Activated B cell treated with CpG ODN at 0.5 μM for 24 hours (primary cell): Measurements from ENCODE around the gene FIS1. TPM values are rescaled to one million over a fixed set of nuclear protein-coding genes. Genes with fewer than 3 reads are reported as not detected.

Source experiments
- ATAC-seq: fragments of 200-7000 bp; cut with Tn5 transposase; one replicate; pipeline ENCODE4 v1.10.0; 2021; ENCODE audit warnings: low read depth, mild to moderate bottlenecking, moderate library complexity
- CTCF ChIA-PET: fragments of 350-600 bp; sonication (Branson Sonifier 250); formaldehyde crosslinking; loops from one replicate; lab custom pipeline; 2021; ENCODE audit warnings: antibody characterized with exemption; lab: Charles Lee
- POLR2A ChIA-PET: fragments of 350-600 bp; sonication (Branson Sonifier 250); formaldehyde crosslinking; loops from one replicate; lab custom pipeline; 2021; ENCODE audit warnings: antibody characterized with exemption; lab: Charles Lee
- DNase-seq: peaks from one replicate; pipeline ENCODE4 v3.0.0; 2022
- H3K27ac Mint-ChIP-seq: one replicate; pipeline ENCODE4 v1.8.0; 2020; ENCODE audit warnings: mixed read lengths
- H3K27me3 Mint-ChIP-seq: one replicate; pipeline ENCODE4 v1.8.0; 2021; ENCODE audit warnings: mixed read lengths
- H3K36me3 Mint-ChIP-seq: one replicate; pipeline ENCODE4 v1.8.0; 2021; ENCODE audit warnings: low read depth, mixed read lengths
- H3K4me1 Mint-ChIP-seq: one replicate; pipeline ENCODE4 v1.8.0; 2021; ENCODE audit warnings: mixed read lengths
- H3K4me3 Mint-ChIP-seq: one replicate; pipeline ENCODE4 v1.8.0; 2020; ENCODE audit warnings: mild to moderate bottlenecking, mixed read lengths
- H3K9me3 Mint-ChIP-seq: one replicate; pipeline ENCODE4 v1.8.0; 2020; ENCODE audit warnings: mixed read lengths
- CTCF ChIP-seq: fragments of 200-600 bp; IDR thresholded peaks from one replicate; pipeline ENCODE4 v1.8.0; 2022; ENCODE audit warnings: antibody characterized with exemption, mild to moderate bottlenecking
- intact Hi-C: fragments of 100-400 bp; cut with micrococcal nuclease; formaldehyde crosslinking; loops from one replicate; pipeline ENCODE4 v1.15.1; 2024
- total RNA-seq: library from RNA; stranded (reverse); gene quantifications from 2 replicates; pipeline ENCODE4 v1.2.3, GENCODE V29; 2022

Gene FIS1
- total RNA-seq, 1 donor from 2014 or later = 113 TPM

- H3K4me1 Mint-ChIP-seq = peaks cover 16% of the 10 kb centered on the region
- ChIA-PET POLR2A (no interaction called here), CTCF (no interaction called here)
- no peaks in the 10 kb centered on the region for H3K36me3 Mint-ChIP-seq
- no peak for TF ChIP-seq CTCF
- no peak overlapping the region for H3K4me3 Mint-ChIP-seq
- intact Hi-C loops = no loop called here
- ATAC-seq (no peak), DNase-seq (no peak)
- H3K27ac Mint-ChIP-seq = no peak overlapping the region
- no peaks in the 10 kb centered on the region for H3K9me3 Mint-ChIP-seq
- peaks cover 21% of the 10 kb centered on the region for H3K27me3 Mint-ChIP-seq
Observed at GRCh38 chr7:101198476-101198875, 46.4 kb downstream of the FIS1 start.

GRCh38 chr7:101197991-101198390 is 46.9 kb downstream of the FIS1 start:
- intact Hi-C loops = no loop called here
- DNase-seq (no peak), ATAC-seq (no peak)
- Mint-ChIP-seq H3K9me3 (no peaks in the 10 kb centered on the region), H3K4me3 (no peak overlapping the region), H3K27me3 (peaks cover 19% of the 10 kb centered on the region), H3K27ac (no peak overlapping the region), H3K36me3 (no peaks in the 10 kb centered on the region), H3K4me1 (peaks cover 11% of the 10 kb centered on the region)
- POLR2A ChIA-PET = no interaction called here
- TF ChIP-seq CTCF = no peak
- CTCF ChIA-PET = no interaction called here

GRCh38 chr7:101195884-101196283 is 49.0 kb downstream of the FIS1 start:
- POLR2A ChIA-PET = interaction anchor here (0.7 kb wide), 1 partner anchor 766 kb away, joined by 5 read pairs; the partner anchor contains the start of gene MEPCE

More at GRCh38 chr7:101195884-101196283, 49.0 kb downstream of the FIS1 start:
- no peak for DNase-seq
- H3K9me3 Mint-ChIP-seq = no peaks in the 10 kb centered on the region
- H3K36me3 Mint-ChIP-seq = no peaks in the 10 kb centered on the region
- CTCF ChIA-PET = no interaction called here
- H3K27ac Mint-ChIP-seq = no peak overlapping the region
- no peak for ATAC-seq
- TF ChIP-seq CTCF = no peak
- peaks cover 11% of the 10 kb centered on the region for H3K27me3 Mint-ChIP-seq
- peaks cover 4% of the 10 kb centered on the region for H3K4me1 Mint-ChIP-seq
- H3K4me3 Mint-ChIP-seq = no peak overlapping the region
- intact Hi-C loops = no loop called here

Other genes starting within 250 kb of the FIS1 start
- gene MUC17, start 225.0 kb downstream of the FIS1 start, total RNA-seq = not detected in 2 replicates
- gene TRIM56, start 159.6 kb downstream of the FIS1 start, total RNA-seq = 53.0 and 57.5 TPM in 2 replicates
- gene SERPINE1, start 118.0 kb downstream of the FIS1 start, total RNA-seq = not detected in 2 replicates
- 19.2 and 22.7 TPM in 2 replicates for gene AP1S1, start 90.6 kb downstream of the FIS1 start, total RNA-seq
- 0.07 and 0.11 TPM in 2 replicates for gene VGF, start 79.5 kb downstream of the FIS1 start, total RNA-seq
- not detected in 2 replicates for gene NAT16, start 64.8 kb downstream of the FIS1 start, total RNA-seq
- not detected in 2 replicates for gene MOGAT3, start 44.0 kb downstream of the FIS1 start, total RNA-seq
- gene PLOD3, start 27.5 kb downstream of the FIS1 start, total RNA-seq = 29.8 and 40.0 TPM in 2 replicates
- 37.6 and 43.4 TPM in 2 replicates for gene ZNHIT1, start 26.9 kb downstream of the FIS1 start, total RNA-seq
- 16.6 and 21.0 TPM in 2 replicates for gene CLDN15, start 7.3 kb downstream of the FIS1 start, total RNA-seq
- 9.8 and 10.7 TPM in 2 replicates for gene IFT22, start 76.7 kb upstream of the FIS1 start, total RNA-seq
- not detected in 2 replicates for gene COL26A1, start 117.8 kb upstream of the FIS1 start, total RNA-seq